ENCODE results near the gene TTC39C.

TTC39C gene

DNA sequence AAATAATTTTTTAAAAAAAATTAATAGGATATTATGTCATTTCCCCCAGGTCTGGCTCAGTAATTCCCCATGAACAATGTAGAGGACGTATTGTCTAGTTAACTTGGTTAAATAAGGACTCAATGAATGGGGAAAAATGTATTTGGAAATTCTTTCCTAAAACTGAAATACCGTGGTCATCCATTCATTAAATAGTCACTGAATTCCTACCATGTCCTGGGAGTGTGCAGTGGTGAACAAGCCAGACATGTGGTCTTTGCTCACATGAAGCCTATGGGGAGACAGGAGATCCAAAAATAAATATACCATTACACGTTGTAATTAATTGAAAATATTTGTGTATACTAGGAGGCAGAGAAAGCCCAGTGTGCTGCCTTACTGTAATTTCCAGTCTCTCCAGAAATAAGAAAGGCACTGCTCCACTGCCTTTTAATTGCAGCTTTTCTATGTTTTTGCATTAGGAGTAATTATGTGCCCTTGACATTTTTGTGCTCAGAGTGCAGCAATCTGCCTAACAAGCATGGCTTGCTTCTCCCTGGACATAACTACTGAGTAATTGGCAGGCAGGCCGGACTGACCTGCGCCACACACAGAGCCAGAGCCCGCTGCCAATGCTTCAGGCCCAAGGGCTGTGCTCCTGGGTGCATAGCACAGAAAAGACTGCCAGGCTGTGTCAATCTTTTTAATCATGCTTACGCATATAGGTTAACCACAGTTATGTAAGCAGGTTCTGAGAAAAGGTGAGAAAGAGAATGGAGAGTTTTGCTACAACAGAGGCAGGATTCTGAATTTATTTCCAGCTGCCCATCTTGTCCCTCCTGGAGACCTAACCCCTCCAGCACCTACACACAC lies 22.2 kb upstream of the TTC39C start:
- TF ChIP-seq CEBPB (IDR thresholded peaks at IDR 0.05) (no peak), RAD21 (IDR thresholded peaks at IDR 0.05; ENCODE audit: low read depth) (no peak), CREB1 (IDR thresholded peaks at IDR 0.05; ENCODE audit: low read depth) (no peak), TEAD4 (IDR thresholded peaks at IDR 0.05) (no peak)

DNA sequence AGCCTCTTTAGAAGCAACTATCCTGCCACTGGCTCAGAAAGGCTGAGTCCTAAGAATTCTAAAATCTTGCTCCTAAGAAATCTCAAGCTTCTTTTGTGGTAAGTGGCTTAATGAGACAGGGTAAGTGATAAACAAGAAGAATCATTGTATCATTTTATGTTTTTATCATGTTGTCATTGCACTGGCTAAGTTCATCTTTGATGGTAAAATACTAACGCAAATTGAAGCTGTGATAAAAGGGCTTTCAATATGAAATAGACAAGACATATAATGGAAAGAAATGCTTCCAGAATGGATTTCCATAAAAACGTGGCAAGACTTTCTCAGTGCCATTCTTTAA lies 21.6 kb upstream of the TTC39C start:
- TF ChIP-seq CREB1 (IDR thresholded peaks at IDR 0.05; ENCODE audit: low read depth) = no peak
- no peak for TF ChIP-seq YY1 (IDR thresholded peaks at IDR 0.05; ENCODE audit: low read depth)
- TF ChIP-seq EGR1 (IDR thresholded peaks at IDR 0.05) = no peak
- TF ChIP-seq, protein P1, sequence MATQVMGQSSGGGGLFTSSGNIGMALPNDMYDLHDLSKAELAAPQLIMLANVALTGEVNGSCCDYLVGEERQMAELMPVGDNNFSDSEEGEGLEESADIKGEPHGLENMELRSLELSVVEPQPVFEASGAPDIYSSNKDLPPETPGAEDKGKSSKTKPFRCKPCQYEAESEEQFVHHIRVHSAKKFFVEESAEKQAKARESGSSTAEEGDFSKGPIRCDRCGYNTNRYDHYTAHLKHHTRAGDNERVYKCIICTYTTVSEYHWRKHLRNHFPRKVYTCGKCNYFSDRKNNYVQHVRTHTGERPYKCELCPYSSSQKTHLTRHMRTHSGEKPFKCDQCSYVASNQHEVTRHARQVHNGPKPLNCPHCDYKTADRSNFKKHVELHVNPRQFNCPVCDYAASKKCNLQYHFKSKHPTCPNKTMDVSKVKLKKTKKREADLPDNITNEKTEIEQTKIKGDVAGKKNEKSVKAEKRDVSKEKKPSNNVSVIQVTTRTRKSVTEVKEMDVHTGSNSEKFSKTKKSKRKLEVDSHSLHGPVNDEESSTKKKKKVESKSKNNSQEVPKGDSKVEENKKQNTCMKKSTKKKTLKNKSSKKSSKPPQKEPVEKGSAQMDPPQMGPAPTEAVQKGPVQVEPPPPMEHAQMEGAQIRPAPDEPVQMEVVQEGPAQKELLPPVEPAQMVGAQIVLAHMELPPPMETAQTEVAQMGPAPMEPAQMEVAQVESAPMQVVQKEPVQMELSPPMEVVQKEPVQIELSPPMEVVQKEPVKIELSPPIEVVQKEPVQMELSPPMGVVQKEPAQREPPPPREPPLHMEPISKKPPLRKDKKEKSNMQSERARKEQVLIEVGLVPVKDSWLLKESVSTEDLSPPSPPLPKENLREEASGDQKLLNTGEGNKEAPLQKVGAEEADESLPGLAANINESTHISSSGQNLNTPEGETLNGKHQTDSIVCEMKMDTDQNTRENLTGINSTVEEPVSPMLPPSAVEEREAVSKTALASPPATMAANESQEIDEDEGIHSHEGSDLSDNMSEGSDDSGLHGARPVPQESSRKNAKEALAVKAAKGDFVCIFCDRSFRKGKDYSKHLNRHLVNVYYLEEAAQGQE (IDR thresholded peaks at IDR 0.05; ENCODE audit: low read depth) = no peak
- TF ChIP-seq TEAD4 (IDR thresholded peaks at IDR 0.05) = no peak
- TF ChIP-seq, protein P2, sequence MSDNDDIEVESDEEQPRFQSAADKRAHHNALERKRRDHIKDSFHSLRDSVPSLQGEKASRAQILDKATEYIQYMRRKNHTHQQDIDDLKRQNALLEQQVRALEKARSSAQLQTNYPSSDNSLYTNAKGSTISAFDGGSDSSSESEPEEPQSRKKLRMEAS (IDR thresholded peaks at IDR 0.05) = no peak
- TF ChIP-seq TCF12 (IDR thresholded peaks at IDR 0.05; ENCODE audit: low read depth) = no peak
- TF ChIP-seq, protein P3, sequence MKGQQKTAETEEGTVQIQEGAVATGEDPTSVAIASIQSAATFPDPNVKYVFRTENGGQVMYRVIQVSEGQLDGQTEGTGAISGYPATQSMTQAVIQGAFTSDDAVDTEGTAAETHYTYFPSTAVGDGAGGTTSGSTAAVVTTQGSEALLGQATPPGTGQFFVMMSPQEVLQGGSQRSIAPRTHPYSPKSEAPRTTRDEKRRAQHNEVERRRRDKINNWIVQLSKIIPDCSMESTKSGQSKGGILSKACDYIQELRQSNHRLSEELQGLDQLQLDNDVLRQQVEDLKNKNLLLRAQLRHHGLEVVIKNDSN (IDR thresholded peaks at IDR 0.05) = no peak
- TF ChIP-seq TAF1 (IDR thresholded peaks at IDR 0.05; ENCODE audit: low read depth) = no peak
- TF ChIP-seq CEBPB (IDR thresholded peaks at IDR 0.05) = no peak
- no peak for TF ChIP-seq EP300 (IDR thresholded peaks at IDR 0.05; ENCODE audit: borderline replicate concordance)
- TF ChIP-seq RAD21 (IDR thresholded peaks at IDR 0.05; ENCODE audit: low read depth) = no peak
- no peak for TF ChIP-seq ZBTB7A (IDR thresholded peaks at IDR 0.05; ENCODE audit: low read depth)
- TF ChIP-seq NFIC (IDR thresholded peaks at IDR 0.05) = no peak

DNA sequence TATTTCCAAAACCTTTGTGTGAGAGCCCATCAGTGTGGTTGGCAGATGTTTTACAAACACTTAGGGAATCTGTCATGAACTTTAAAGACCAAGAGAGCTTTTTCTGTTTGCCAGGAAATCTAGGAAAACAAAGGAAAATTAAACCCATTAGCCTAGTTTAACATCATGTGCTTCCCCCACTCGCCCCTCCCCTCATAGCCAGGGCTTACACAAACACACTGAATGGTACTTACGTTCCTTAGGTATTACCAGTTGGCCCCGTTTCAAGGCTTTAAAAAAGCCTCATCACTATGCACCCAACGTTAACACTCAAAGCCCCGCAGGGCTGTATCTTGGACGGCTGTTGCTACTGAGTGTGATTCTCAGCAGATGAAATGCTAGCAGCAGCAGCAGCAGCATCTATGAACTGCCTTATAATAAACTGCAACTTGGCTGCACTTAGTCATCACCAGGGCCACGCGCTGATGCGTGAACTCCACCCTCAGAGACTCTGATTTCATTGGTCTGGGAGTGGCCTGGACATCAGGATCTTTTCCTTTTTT lies 20.1 kb upstream of the TTC39C start:
- TF ChIP-seq NFIC (IDR thresholded peaks at IDR 0.05) (peak; percentile 76), TEAD4 (IDR thresholded peaks at IDR 0.05) (peak; percentile 19; the same call in 1 of the 2 replicates), TCF12 (IDR thresholded peaks at IDR 0.05; ENCODE audit: low read depth) (peak; percentile 32; the same call in 1 of the 2 replicates), TAF1 (IDR thresholded peaks at IDR 0.05; ENCODE audit: low read depth) (no peak), FOXM1 (IDR thresholded peaks at IDR 0.05; ENCODE audit: borderline replicate concordance, low read depth) (peak; percentile 35; the same call in 1 of the 2 replicates), YY1 (IDR thresholded peaks at IDR 0.05; ENCODE audit: low read depth) (no peak)
- TF ChIP-seq, protein P2 (IDR thresholded peaks at IDR 0.05) = no peak; the same call in none of the 2 replicates
- TF ChIP-seq, protein P3 (IDR thresholded peaks at IDR 0.05) = peak; percentile 18; the same call in 1 of the 2 replicates

DNA sequence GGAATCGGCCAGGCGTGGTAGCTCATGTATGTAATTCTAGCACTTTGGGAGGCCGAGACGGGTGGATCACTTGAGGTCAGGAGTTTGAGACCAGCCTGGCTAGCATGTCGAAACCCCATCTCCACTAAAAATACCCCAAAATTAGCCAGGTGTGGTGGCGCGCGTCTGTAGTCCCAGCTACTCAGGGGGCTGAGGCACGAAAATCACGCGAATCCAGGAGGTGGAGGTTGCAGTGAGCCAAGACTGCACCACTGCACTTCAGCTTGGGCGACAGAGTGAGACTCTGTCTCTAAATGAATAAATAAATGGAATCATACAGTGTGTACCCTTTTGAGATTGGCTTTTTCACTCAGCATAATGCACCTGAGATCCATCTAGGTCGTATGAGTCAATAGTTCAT lies 19.4 kb upstream of the TTC39C start:
- TF ChIP-seq TEAD4 (IDR thresholded peaks at IDR 0.05) (peak; percentile 38; the same call in 1 of the 2 replicates), EP300 (IDR thresholded peaks at IDR 0.05; ENCODE audit: borderline replicate concordance) (peak; percentile 79), TCF12 (IDR thresholded peaks at IDR 0.05; ENCODE audit: low read depth) (peak; percentile 61), TAF1 (IDR thresholded peaks at IDR 0.05; ENCODE audit: low read depth) (no peak)

DNA sequence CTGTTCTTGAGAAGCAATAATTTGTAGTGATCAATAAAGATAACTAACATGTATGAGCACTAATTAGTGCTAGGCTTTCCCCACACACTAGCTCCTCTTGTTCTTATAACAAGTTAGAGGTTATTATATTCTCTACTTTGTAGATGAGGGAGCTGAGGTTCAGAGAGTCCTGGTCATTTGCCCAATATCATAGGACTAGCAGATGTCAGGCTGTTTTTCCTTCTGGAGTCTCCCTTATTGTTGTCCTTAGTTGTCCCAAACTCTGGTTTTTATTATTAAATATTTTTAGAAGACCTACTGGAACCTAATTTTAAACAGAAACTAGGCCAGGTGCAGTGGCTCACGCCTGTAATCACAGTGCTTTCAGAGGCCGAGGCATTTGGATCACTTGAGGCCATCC lies 16.5 kb upstream of the TTC39C start:
- TF ChIP-seq EP300 (IDR thresholded peaks at IDR 0.05; ENCODE audit: borderline replicate concordance) = no peak
- TF ChIP-seq TCF12 (IDR thresholded peaks at IDR 0.05; ENCODE audit: low read depth) = no peak
- no peak for TF ChIP-seq TEAD4 (IDR thresholded peaks at IDR 0.05)
- no peak for TF ChIP-seq EGR1 (IDR thresholded peaks at IDR 0.05)
- TF ChIP-seq ZBTB7A (IDR thresholded peaks at IDR 0.05; ENCODE audit: low read depth) = no peak
- TF ChIP-seq FOXM1 (IDR thresholded peaks at IDR 0.05; ENCODE audit: borderline replicate concordance, low read depth) = no peak
- TF ChIP-seq, protein P3 (IDR thresholded peaks at IDR 0.05) = no peak
- TF ChIP-seq NFIC (IDR thresholded peaks at IDR 0.05) = no peak
- TF ChIP-seq YY1 (IDR thresholded peaks at IDR 0.05; ENCODE audit: low read depth) = no peak
- TF ChIP-seq TAF1 (IDR thresholded peaks at IDR 0.05; ENCODE audit: low read depth) = no peak
- TF ChIP-seq, protein P2 (IDR thresholded peaks at IDR 0.05) = no peak
- TF ChIP-seq CEBPB (IDR thresholded peaks at IDR 0.05) = no peak
- no peak for TF ChIP-seq RAD21 (IDR thresholded peaks at IDR 0.05; ENCODE audit: low read depth)

DNA sequence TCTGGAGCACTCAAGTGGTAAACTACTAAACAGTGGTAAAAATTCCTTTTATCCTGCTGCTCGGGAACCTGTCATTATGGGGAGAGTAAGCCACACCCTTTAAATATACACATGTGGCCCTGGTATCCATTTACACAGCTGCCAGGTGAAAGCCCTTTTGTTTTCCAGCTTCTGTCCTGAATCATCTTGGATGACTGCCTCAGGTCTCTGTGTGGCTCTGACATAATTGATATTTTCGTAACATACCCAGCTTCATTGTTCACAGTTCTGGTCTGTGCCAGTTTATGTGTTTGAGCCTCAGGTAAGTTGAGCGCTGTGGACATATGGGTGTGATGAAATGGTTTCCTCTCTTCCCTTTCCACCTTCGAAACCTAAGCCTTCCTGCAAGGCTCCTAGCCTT lies 15.7 kb upstream of the TTC39C start:
- peak; percentile 94 for TF ChIP-seq TCF12 (IDR thresholded peaks at IDR 0.05; ENCODE audit: low read depth)
- TF ChIP-seq, protein P2 (IDR thresholded peaks at IDR 0.05) = peak; percentile 49
- TF ChIP-seq YY1 (IDR thresholded peaks at IDR 0.05; ENCODE audit: low read depth) = peak; percentile 26; the same call in 1 of the 2 replicates
- peak; percentile 83 for TF ChIP-seq TEAD4 (IDR thresholded peaks at IDR 0.05)
- TF ChIP-seq EGR1 (IDR thresholded peaks at IDR 0.05) = no peak
- TF ChIP-seq, protein P1 (IDR thresholded peaks at IDR 0.05; ENCODE audit: low read depth) = no peak
- TF ChIP-seq RAD21 (IDR thresholded peaks at IDR 0.05; ENCODE audit: low read depth) = 0 out of 2 replicates have a peak, but pooled peaks have one; percentile 11
- TF ChIP-seq, protein P3 (IDR thresholded peaks at IDR 0.05) = peak; percentile 35; the same call in 1 of the 2 replicates
- no peak for TF ChIP-seq ZBTB7A (IDR thresholded peaks at IDR 0.05; ENCODE audit: low read depth)
- peak; percentile 84; the same call in 1 of the 2 replicates for TF ChIP-seq EP300 (IDR thresholded peaks at IDR 0.05; ENCODE audit: borderline replicate concordance)
- TF ChIP-seq CEBPB (IDR thresholded peaks at IDR 0.05) = peak; percentile 48
- no peak for TF ChIP-seq CREB1 (IDR thresholded peaks at IDR 0.05; ENCODE audit: low read depth)
- peak; percentile 58 for TF ChIP-seq NFIC (IDR thresholded peaks at IDR 0.05)
- no peak; the same call in 1 of the 2 replicates for TF ChIP-seq FOXM1 (IDR thresholded peaks at IDR 0.05; ENCODE audit: borderline replicate concordance, low read depth)
- no peak for TF ChIP-seq TAF1 (IDR thresholded peaks at IDR 0.05; ENCODE audit: low read depth)

All from Ishikawa (cell line).